HEK293 (cell line): ENCODE measurements around the gene BICD2.

Source experiments
- KLF8 ChIP-seq: fragments of 450-650 bp; formaldehyde crosslinking; IDR thresholded peaks from 2 replicates; pipeline ENCODE4 v1.5.1; 2016; ENCODE audit warnings: missing biosample characterization, missing genetic modification characterization
- OSR2 ChIP-seq: fragments of 450-650 bp; formaldehyde crosslinking; IDR thresholded peaks from 2 replicates; pipeline ENCODE4 v1.5.1; 2016; ENCODE audit warnings: missing biosample characterization, missing genetic modification characterization
- ZNF10 ChIP-seq: fragments of 450-650 bp; formaldehyde crosslinking; IDR thresholded peaks from 2 replicates; pipeline ENCODE4 v1.5.1; 2017; ENCODE audit warnings: missing biosample characterization, missing genetic modification characterization
- ZNF24 ChIP-seq: fragments of 450-650 bp; formaldehyde crosslinking; IDR thresholded peaks from 2 replicates; pipeline ENCODE4 v1.5.1; 2016; ENCODE audit warnings: missing biosample characterization, missing genetic modification characterization
- ZNF629 ChIP-seq: fragments of 450-650 bp; formaldehyde crosslinking; IDR thresholded peaks from 2 replicates; pipeline ENCODE4 v1.5.1; 2017; ENCODE audit warnings: missing biosample characterization, missing genetic modification characterization
- TF ChIP-seq, protein P1 (sequence below): fragments of 450-650 bp; formaldehyde crosslinking; IDR thresholded peaks from 2 replicates; pipeline ENCODE4 v1.5.1; 2016; ENCODE audit warnings: missing biosample characterization, missing genetic modification characterization
- TF ChIP-seq, protein P2 (sequence below): fragments of 450-650 bp; formaldehyde crosslinking; IDR thresholded peaks from 2 replicates; pipeline ENCODE4 v1.5.1; 2016; ENCODE audit warnings: missing biosample characterization, missing genetic modification characterization

DNA sequence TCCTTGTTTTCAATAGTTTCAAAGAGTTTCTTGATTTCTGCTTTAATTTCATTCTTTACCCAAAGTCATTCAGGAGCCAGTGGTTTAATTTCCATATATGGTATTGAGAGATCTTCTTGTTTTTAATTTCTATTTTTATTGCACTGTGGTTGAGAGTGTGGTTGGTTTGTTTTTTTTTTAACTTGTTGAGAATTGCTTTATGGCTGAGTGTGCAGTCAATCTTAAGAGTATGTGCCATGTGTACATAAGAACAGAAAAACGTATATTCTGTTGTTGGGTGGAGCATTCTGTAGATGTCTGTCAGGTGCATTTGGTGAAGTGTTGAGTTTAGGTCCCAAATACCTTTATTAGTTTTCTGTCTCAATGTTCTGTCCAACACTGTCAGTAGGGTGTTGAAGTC is 68.0 kb downstream of the BICD2 start:
- TF ChIP-seq, protein P1, sequence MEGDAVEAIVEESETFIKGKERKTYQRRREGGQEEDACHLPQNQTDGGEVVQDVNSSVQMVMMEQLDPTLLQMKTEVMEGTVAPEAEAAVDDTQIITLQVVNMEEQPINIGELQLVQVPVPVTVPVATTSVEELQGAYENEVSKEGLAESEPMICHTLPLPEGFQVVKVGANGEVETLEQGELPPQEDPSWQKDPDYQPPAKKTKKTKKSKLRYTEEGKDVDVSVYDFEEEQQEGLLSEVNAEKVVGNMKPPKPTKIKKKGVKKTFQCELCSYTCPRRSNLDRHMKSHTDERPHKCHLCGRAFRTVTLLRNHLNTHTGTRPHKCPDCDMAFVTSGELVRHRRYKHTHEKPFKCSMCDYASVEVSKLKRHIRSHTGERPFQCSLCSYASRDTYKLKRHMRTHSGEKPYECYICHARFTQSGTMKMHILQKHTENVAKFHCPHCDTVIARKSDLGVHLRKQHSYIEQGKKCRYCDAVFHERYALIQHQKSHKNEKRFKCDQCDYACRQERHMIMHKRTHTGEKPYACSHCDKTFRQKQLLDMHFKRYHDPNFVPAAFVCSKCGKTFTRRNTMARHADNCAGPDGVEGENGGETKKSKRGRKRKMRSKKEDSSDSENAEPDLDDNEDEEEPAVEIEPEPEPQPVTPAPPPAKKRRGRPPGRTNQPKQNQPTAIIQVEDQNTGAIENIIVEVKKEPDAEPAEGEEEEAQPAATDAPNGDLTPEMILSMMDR (tag by site-specific recombination): no peak
- no peak for TF ChIP-seq ZNF629 (tag by site-specific recombination)
- TF ChIP-seq ZNF24: no peak
- TF ChIP-seq, protein P2, sequence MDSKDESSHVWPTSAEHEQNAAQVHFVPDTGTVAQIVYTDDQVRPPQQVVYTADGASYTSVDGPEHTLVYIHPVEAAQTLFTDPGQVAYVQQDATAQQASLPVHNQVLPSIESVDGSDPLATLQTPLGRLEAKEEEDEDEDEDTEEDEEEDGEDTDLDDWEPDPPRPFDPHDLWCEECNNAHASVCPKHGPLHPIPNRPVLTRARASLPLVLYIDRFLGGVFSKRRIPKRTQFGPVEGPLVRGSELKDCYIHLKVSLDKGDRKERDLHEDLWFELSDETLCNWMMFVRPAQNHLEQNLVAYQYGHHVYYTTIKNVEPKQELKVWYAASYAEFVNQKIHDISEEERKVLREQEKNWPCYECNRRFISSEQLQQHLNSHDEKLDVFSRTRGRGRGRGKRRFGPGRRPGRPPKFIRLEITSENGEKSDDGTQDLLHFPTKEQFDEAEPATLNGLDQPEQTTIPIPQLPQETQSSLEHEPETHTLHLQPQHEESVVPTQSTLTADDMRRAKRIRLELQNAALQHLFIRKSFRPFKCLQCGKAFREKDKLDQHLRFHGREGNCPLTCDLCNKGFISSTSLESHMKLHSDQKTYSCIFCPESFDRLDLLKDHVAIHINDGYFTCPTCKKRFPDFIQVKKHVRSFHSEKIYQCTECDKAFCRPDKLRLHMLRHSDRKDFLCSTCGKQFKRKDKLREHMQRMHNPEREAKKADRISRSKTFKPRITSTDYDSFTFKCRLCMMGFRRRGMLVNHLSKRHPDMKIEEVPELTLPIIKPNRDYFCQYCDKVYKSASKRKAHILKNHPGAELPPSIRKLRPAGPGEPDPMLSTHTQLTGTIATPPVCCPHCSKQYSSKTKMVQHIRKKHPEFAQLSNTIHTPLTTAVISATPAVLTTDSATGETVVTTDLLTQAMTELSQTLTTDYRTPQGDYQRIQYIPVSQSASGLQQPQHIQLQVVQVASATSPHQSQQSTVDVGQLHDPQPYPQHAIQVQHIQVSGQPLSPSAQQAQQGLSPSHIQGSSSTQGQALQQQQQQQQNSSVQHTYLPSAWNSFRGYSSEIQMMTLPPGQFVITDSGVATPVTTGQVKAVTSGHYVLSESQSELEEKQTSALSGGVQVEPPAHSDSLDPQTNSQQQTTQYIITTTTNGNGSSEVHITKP (tag by site-specific recombination): no peak
- no peak for TF ChIP-seq ZNF10 (tag by site-specific recombination)
- no peak for TF ChIP-seq KLF8
- TF ChIP-seq OSR2 (tag by site-specific recombination): no peak
